Activated gamma-delta T cell treated with Interleukin-2 at 50 U/mL for 16 hours (primary cell): ENCODE measurements around the gene ILRUN.
"Not testable (repeated sequence)": the region's sequence is repeated elsewhere in the genome, so short reads cannot be mapped to it uniquely, and the experiment has no call there.

ENCODE experiments used
- DNase-seq: peaks from one replicate; pipeline ENCODE4 v3.0.0-alpha.2; 2020

ILRUN gene

DNA sequence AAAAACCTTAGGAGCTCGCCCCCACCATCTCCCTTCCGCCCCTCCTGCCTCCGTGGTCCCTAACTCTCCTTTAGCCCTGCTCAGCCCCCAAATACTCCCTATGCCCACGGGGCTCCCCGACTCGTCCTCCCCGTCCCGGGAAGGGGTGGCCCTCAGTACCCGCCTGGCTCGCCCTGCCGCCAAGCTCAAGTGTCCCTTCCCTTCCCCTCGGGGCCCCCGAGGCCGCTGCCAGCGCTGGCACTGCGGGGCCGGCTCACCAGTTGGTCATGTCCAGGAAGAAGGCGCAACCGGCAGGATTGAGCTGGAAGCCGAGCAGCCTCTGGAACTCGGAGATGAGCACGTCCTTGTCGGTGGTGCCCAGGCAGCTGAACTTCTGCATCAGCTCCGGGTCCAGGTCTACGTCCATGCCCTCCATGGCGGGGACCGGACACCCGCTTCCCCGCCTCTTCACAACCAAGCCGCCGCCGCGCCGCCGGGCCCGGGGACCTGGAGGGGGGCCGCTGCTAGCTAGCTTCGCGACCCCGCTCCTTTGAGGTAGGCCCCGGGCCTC lies 303 bp downstream of the ILRUN start:
- DNase-seq, result no peak

DNA sequence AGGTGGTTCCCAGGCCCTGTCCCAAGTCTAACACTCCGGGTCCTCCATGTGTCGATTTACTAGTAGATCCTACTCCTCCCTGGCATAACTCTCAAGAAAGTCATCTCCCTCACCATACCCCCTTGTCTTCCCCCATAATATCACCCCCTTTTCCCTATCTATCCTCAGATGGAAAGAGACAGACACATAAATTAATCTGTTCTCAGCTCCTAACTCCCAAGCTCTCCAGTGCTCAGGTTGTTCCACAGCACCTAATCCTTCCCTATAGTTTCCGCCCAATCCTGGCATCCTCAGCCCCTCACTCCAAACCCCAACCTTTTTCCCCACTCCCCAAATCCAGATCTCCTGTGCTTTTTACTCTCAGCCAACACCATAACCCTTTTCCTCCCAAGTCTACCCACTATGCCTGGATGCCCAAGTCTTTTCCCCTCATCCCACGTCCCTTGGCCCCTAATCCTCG lies 808 bp downstream of the ILRUN start:
- no peak for DNase-seq

DNA sequence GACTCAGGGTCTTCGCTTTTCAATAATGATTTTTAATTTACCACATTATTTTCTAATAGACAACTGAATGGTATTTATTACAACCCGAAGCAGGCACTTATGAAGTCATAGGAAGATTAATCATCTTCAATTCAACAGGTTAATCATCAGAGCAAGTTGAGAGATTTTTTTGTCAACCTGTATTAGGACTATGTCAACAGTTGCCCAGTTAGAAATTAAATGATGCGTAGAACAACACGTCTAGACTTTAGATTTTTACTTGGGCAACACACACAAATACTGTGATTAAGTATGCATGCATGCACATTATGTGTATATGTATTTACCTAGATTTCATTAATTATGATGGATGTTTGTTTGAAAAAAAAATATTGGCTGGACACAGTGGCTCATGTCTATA lies 4.3 kb downstream of the ILRUN start:
- no peak for DNase-seq

DNA sequence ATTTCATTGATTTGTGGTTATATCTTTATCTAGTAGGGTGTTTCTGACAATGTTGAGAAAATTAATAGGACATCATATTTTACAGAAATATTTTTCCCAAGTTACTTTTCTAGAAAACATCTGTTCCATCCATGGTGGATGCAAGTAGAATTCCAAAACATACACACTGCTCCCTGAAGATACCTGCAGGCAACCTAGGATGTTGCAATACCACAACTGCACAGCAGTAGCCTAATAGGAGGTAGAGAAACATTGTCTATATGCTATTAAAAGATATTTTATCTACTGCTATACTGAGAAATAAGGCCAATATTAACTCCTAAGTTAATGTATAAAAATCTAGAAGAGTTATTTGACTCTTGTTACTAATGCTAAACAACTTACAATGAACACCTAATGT lies 6.8 kb downstream of the ILRUN start:
- DNase-seq, result no peak

DNA sequence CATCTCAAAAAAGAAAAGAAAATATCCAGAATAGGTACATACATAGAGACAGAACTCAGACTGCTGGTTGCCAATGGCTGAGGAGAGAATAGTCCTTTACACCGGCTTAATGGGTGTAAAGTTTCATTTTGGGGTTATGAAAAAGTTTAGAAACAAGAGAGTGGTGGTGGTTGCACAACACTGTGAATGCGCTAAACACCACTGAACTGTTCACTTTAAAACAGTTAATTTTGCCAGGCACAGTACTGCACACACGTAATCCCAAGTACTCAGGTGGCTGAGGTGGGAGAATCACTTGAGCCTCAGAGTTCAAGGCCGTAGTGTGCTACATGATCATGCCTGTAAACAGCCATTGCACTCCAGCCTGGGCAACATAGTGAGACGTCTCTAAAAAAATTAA lies 7.6 kb downstream of the ILRUN start:
- DNase-seq, result no peak

DNA sequence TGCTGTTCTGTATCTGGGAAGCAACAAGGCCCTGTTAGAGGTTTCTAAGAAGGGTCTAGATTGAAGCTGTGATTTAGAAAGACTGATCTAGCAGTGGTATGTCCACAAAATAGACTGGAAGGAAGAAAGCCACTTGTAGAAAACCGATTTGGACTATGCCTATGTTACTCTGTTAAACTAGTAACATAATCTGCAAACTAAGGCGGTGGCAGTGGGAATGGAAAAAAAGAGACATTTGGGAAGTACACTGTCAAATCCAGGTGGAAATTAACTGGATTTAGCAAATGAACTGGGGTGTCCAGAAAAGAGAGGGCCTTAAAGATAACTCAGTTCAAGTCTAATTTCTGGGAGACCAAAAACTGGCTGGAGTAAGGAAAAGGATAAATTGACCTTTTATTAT lies 11.6 kb downstream of the ILRUN start:
- DNase-seq, result no peak

DNA sequence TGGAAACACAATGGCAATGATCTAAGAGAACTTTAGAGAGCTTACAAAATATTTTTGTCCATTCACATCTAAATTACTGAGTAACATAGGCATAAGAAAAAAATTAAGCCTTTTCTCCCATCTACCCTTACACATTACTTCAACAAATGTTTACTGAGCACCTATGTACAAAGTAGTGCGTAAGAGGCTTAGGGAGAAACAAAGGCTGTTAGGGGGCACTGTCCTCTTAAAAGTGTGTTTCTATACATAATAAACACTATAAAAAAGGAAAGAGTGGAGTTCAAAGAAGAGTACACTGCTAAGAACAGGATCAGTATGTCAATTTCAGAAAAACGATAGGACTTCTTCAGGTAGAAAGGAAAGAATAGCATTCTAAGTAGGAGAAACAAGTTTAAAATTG lies 12.2 kb downstream of the ILRUN start:
- no peak for DNase-seq

DNA sequence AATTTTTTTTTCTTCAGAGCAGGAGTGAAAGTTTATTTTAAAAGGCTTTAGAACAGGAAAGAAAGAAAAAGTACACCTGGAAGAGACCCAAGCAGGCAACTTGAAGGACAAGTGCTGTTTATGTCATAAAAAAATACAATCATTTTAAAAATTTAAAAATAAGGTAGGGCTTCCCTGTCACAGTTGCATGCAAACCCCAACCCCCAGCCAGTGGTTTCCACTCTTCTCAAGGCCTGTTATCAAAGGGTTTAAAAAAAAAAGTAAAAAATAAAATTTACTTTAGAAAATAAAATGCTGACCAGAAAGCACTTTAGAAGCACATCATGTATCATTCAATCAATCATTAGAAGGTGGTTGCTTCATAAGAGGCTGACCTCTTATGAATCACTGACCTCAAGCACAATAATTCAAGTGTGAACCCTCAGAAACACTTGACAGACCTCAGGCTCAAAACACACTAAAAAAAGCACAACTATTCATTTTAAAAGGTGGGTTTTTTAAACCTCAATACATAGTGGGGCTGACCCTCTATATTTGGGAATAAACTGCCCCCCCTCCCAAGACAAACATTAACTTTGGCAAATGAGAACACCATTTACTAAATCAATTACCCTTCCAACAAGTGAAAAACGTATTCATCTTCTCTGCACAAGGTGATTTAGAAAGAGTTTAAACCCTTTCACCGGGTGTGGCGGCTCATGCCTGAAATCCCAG lies 15.6 kb downstream of the ILRUN start:
- DNase-seq, result no peak

DNA sequence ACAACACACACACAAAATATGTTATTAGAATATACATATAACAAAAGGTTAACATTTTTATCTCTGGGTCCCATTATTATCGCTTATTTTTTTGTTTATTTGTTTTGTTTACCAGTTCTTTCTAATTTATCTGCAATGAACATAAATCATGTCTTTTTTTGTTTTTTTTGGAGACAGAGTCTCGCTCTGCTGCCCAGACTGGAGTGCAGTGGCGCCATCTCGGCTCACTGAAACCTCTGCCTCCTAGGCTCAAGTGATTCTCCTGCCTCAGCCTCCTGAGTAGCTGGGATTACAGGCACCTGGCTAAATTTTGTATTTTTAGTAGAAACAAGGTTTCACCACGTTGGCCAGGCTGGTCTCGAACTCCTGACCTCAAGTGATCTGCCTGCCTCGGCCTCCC lies 16.3 kb downstream of the ILRUN start:
- not testable (repeated sequence) for DNase-seq

DNA sequence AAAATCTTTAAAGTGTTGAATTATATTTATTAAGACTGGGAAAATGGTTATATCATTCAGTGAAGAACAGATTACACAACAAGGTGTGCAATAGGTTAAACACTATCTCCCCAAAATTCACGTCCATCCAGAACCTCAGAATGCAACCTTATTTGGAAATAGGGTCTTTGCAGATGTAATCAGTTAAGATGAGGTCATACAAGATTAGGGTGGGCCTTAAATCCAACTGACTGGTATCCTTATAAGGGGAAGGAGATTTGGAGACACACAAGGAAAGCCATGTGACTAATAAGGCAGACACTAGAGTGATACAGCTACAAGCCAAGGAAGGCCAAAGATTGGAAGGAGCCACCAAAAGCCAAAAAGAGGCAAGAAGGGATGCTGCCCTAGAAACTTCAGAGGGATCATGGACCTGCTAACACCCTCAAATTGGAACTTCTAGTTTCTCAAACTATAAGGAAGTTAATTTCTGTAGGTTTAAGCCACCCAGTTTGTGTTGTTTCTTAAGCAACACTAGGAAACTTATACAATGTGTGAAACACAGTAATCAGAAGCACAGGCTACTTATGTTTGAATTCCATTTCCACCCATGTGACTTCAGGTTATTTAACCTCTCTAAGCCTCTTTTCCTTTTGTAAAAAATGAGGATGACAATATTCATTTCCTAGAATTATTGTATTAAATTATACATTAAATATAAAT lies 16.9 kb downstream of the ILRUN start:
- DNase-seq, result no peak

DNA sequence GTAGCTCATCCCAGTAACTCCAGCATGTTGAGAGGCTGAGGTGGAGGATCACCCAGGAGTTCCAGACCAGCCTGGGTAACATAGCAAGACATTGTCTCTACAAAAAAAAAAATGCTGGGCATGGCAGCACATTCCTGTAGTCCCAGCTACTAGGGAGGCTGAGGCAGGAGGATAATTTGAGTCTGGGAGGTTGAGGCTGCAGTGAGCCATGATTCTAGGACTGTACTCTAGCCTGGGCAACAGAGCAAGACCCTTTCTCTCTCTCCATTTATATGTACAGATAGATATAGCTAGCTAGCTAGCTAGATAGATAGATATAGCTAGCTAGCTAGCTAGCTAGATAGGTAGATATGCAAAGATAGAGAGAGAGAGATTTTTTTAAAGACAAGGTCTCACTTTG lies 20.4 kb downstream of the ILRUN start:
- no peak for DNase-seq

DNA sequence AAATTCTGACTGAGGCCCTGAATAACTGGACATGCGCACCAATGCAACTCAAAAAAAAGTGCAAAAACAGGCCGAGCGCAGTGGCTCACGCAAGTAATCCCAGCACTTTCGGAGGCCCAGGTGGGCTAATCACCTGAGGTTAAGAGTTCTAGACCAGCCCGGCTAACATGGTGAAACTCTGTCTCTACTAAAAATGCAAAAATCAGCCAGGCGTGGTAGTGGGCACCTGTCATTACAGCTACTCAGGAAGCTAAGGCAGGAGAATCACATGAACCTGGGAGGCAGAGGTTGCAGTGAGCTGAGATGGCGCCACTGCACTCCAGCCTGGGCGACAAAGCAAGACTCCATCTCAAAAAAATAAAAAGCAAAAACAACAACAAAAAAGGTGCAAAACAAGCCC lies 21.6 kb downstream of the ILRUN start:
- not testable (repeated sequence) for DNase-seq

DNA sequence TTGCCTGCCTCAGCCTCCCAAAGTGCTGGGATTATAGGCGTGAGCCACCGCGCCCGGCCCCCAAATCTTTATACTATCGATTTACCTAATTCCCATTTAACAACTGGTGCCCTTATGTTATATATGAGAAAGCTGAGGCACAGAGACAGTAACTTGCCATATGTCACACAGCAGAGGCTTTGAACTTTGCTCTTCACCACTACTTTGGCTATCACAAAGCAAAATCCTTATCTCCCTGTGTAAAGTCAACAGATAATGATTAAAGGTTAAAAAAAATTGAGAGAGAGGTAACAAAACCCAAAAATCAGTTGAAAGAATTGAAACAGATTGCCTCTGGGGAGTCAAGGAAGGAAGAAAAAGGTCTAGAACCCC lies 22.3 kb downstream of the ILRUN start:
- no peak for DNase-seq

DNA sequence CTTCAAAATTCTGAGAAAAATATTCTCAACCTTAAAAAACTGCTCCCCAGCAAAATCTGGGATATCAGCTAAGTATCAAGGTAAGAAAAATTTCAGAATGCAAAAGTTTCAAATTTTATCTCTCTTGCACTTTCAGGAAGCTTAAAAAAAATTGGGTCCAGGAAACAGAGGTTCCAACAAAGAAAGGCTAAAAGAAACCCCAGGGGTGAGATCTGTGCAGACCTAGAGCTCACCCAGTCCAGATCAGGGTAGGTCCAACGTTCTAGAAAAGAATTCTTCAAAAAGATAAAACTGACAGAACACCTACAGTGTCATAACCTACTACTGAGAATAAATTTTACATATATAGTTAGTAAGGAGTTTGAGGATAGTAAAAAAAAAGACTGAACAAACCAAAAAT lies 23.5 kb downstream of the ILRUN start:
- DNase-seq, result no peak

DNA sequence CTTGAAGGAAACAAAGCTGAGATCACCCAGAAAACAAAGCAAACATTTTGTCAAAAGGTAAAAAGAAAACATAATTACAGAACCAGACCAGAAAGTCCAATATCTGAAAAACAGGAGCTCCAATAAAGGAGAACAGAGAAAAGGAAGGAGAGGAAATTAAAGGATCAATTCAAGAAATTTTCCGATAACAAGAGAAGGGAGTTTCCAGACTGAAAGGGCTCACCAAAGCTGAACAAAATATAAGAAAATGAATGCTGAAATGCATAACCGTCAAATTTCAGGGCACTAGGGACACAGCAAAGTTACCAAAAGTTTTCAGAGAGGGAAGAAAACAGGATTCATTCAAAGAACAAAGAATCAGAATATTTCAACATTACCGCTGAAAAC lies 23.9 kb downstream of the ILRUN start:
- no peak for DNase-seq

DNA sequence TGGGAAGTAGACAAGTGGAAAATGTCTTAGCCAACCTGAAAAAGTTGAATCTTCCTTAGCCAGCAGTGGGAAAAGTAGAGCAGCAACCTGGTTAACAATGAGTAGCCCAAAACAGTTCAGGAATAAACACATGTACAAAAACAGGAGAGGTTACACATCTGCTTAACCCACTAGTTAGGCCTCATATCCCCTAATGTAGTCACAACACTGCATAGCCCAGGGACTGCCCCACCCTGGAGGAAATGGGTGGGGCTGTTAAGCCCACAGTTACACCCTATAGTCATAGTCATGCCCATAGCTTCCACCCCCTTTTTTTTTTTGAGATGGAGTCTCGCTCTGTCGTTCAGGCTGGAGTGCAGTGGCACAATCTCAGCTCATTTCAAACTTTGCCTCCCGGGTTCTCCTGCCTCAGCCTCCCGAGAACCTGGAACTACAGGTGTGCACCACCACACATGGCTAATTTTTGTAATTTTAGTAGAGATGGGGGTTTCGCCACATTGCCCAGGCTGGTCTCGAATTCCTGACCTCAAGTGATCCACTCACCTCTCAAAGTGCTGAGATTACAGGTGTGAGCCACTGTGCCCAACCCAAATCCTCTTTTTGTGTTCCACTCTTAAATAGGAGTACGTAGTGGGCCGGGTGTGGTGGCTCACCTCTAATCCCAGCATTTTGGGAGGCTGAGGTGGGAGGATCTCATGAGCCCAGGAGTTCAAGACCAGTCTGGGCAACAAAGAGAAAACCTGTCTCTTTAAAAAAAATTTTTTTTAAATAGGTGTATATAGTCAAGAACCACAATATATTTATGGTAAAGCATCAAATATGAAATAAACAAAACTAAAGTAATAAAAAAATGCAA lies 24.5 kb downstream of the ILRUN start:
- peak; percentile 72 for DNase-seq

DNA sequence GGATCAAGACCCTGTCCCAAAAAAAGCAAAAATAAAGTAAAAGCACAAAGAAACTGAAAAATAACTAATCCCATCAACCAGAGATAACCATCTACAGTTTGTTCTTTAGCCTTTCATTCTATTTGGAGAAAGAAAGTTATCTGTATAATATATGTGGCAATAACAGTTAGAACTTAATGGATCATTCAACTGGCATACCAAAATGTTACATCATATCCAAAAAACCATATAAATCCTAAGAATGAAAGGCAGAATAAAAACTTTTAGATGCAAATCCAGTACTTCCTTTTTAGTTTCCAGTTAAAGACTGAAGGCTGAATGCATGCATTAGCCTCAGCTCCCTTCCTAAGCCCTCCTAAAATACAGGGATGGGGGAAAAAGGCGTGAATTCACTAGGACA lies 25.2 kb downstream of the ILRUN start:
- DNase-seq, result no peak

DNA sequence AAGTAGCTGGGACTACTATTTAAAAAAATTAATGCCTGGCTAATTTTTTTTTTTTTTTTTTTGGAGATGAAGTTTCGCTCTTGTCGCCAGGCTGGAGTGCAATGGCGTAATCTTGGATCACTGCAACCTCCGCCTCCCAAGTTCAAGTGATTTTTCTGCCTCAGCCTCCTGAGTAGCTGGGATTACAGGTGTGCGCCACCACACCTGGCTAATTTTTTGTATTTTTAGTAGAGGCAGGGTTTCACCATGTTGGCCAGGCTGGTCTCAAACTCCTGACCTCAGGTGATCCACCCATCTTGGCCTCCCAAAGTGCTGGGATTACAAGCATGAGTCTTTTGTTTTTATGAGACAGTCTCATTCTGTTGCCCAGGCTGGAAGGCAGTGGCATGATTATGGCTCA lies 27.8 kb downstream of the ILRUN start:
- not testable (repeated sequence) for DNase-seq

DNA sequence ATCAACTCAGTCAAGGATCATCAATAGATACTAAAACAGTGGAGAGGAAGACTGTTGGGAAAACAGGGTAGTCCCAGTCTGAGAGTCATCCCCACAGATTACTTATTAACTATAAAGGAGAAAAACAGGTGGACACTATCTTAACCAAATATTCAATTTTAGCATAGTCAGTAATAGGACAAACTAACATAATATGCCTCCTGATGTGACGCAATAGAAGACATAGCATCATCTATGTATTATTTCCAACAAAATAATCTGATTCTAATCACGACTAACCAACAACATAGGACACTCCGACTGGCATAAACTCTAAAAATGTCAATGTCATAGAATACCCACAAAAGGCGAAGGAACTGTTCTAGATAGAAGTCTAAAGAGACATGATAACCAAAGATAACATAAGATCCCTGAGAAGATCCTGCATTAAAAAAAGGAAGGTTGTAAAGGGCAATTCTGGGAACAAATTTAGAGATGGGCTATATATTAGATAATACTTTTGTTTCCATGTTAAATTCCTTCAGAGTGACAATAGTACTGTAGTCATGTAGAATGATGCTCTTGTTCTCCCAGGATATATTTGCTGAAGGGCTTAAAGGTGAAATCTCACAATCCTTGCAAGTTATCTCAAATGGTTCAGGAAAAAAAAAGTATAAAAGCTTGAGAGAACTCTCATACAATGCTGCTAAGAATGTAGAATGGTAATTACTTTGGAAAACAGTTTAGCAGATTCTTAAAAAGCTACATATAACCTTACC lies 28.9 kb downstream of the ILRUN start:
- DNase-seq, result no peak

DNA sequence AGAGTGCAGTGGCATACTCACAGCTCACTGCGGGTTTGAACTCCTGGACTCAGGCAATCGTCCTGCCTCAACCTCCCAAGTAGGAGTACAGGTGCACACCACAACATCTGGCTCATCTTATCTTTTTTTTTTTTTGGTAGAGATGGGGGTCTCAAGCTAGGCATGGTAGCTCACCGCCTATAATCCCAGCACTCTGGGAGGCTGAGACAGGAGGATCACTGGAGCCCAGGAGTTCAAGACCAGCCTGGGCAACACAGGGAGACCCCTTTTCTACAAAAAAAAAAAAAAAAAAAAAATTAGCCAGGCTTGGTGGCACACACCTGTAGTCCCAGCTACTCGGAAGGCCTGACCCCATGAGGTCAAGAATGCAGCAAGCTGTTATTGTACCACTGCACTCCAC lies 31.5 kb downstream of the ILRUN start:
- no peak for DNase-seq

DNA sequence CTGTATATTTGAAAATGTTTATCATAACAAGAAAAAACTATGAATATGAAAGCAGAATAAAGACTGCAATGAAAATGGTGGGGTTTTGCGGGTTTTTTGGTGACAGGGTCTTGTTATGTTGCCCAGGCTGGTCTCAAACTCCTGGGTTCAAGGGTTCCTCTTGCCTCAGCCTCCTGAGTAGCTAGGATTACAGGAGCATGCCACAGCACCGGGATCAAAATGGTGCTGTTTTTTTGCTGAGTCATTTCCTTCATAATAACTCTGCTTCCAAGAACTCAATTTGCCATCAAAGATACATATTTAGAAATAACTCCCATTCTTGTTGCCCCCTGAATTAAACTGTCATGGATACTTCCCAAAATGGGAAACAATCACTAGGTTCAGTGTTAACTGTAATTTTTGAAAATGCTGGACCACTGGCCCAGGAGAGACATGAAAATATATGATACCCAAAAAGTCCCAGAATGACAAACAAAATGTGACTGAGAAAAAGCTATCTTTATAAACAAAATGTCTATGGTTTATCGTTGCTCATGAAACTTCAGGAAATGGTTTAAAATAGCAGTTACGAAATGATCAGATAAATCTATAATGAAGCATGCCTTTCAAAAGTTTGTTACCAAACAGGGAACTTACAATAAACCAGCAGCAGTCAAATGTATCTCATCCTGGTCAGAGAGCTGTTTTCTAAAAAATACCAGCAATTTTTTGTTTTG lies 32.2 kb downstream of the ILRUN start:
- DNase-seq, result no peak

DNA sequence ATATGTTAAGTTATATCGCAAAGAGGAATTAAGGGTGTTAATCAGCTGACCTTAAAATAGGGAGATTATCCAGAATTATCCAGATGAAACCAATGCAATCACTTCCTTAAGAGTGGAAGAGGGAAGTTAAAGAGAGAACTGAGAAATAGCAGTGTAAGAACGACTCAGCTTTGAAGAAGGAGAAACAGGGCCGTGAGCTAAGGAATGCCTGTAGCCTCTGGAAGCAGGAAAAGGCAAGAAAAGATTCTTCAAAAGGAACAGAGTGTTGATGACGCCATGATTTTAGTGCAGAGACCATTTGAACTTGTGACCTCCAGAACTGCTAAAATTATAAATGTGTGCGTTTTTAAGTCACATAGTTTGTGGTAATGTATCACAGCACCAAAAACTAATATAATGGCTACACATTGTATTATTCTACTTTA lies 32.7 kb downstream of the ILRUN start:
- no peak for DNase-seq
